GM21528 (cell line): ENCODE data around the gene NACC2.
"Not testable (repeated sequence)": the region's sequence is repeated elsewhere in the genome, so short reads cannot be mapped to it uniquely, and the experiment has no call there.

Experiments used
- ATAC-seq: cut with Tn5 transposase; IDR thresholded peaks from one replicate; pipeline ENCODE4 v1.9.1; 2021; ENCODE audit warnings: mild to moderate bottlenecking, moderate library complexity; ENCODE audit not compliant: unreplicated experiment, low FRiP score

NACC2 gene

GRCh38 chr9:135970128-135970815 is 124.8 kb downstream of the NACC2 start:
- no peak for ATAC-seq

- ATAC-seq: no peak
These were observed 125.9 kb downstream of the NACC2 start for GRCh38 chr9:135969064-135969683.

- ATAC-seq: no peak
These were observed 126.5 kb downstream of the NACC2 start for GRCh38 chr9:135968601-135969000.

GRCh38 chr9:135968083-135968476 is 127.0 kb downstream of the NACC2 start:
- ATAC-seq: no peak

- ATAC-seq: not testable (repeated sequence)
These were observed 128.2 kb downstream of the NACC2 start for GRCh38 chr9:135966916-135967260.

- no peak for ATAC-seq
These were observed 129.8 kb downstream of the NACC2 start for GRCh38 chr9:135965124-135965756.

- no peak for ATAC-seq
These were observed 131.2 kb downstream of the NACC2 start for GRCh38 chr9:135963938-135964337.

- no peak for ATAC-seq
These were observed 131.8 kb downstream of the NACC2 start for GRCh38 chr9:135963338-135963737.

GRCh38 chr9:135962696-135963307 is 132.3 kb downstream of the NACC2 start:
- no peak for ATAC-seq

- ATAC-seq: no peak
These were observed 133.0 kb downstream of the NACC2 start for GRCh38 chr9:135961811-135962695.

- ATAC-seq: peak; percentile 86
These were observed 133.8 kb downstream of the NACC2 start, which contains the start of gene UBAC1 for GRCh38 chr9:135961277-135961715. UBAC1 (minus strand) TSS chr9:135961373; CDS start chr9:135961162, 211 bp downstream.

GRCh38 chr9:135960411-135961276 is 134.4 kb downstream of the NACC2 start:
- peak; percentile 3 for ATAC-seq

- no peak for ATAC-seq
These were observed 135.3 kb downstream of the NACC2 start for GRCh38 chr9:135959814-135960213.

- no peak for ATAC-seq
These were observed 136.6 kb downstream of the NACC2 start for GRCh38 chr9:135958485-135958884.

GRCh38 chr9:135957431-135957830 is 137.7 kb downstream of the NACC2 start:
- no peak for ATAC-seq

GRCh38 chr9:135956802-135957174 is 138.3 kb downstream of the NACC2 start:
- ATAC-seq: no peak
